Measurements from ENCODE around the gene PHYH.
A peak's percentile ranks its signal among the peaks of the same experiment; 100 is the strongest.
"Not testable (repeated sequence)": the region's sequence is repeated elsewhere in the genome, so short reads cannot be mapped to it uniquely, and the experiment has no call there.

The PHYH gene

DNA sequence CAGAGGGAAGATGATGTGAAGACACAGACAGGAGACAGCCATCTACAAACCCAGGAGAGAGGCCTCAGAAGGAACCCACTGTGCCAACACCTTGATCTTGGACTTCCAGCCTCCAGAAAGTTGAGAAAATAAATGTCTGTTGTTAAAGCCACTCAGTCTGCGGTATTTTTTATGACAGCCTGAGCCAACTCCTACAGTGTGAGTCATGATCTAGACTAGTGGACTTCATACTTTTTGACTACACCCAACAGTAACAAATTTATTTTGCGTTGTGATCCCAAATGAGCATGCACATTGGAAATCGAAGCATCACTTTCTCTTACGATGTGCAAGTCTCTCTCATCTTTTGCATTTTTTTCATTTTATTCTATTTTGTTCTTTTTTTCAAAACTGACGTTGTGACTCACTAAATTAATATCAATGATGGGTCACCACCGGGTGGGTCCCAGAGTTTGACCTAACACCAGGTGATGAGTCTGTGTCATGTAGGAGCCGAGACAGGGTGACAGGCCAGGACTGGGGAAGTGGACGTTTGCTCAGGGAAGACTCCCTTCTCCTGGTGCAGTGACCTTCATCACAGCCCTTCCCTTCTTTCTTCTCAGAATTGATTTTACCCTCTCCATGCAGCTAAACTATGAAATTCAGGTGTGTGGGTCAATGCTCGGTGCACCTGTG is 28.9 kb downstream of the PHYH start:
- no peak for DNase-seq

DNA sequence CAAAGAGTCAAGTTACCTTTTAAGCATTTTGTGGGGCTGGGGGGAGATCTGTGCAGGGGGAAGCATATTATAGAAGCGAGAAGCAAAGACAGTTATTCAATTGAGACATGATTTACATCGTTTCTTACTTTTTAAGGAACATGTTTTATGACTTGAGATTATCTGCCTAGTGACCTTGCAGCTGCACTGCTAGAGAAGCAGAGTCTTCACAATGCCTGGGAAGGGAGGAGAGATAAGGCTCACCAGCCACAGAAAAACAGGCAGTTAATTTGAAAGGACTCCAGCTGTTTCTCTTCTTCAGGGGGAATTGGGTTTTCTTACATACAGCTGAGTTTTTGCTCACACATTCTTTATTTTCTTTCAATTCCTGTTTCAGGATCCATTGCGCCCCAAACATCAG is 31.0 kb downstream of the PHYH start:
- DNase-seq, result peak; percentile 91

DNA sequence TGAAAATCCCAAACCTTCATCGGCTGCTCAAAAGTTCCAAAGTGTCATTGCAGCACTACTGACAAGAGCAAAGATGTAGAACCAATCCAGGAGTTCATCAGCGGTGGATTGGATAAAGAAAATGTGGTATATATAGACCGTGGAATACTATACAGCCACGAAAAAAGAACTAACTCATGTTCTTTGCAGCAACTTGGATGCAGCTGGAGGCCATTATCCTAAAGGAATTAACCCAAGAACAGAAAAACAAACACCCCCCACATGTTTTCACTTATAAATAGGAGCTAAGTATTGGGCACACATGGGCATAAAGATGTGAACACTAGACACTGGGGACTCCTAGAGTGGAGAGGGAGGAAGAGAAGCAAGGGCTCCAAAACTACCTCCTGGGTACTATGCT is 31.6 kb downstream of the PHYH start:
- no peak for DNase-seq

DNA sequence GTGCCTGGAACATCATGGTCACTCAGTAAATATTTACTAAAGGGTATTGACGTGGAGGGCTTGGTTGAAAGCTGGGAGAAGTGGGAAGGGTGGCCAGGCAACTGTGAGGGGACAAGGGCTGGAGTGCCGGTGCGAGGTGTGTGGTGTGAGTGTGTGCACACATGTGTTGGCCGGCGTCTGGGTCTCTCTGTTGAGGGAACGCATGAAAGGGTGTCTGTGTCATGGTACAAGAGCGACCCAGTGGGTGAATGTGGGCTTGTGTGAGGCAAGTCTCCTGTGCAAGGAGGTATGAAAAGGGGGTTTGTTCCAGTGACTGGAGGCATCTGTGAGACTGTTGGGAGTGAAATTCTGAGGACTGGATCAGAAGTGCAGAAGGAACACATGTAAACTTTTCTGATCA is 36.3 kb downstream of the PHYH start:
- DNase-seq, result no peak

DNA sequence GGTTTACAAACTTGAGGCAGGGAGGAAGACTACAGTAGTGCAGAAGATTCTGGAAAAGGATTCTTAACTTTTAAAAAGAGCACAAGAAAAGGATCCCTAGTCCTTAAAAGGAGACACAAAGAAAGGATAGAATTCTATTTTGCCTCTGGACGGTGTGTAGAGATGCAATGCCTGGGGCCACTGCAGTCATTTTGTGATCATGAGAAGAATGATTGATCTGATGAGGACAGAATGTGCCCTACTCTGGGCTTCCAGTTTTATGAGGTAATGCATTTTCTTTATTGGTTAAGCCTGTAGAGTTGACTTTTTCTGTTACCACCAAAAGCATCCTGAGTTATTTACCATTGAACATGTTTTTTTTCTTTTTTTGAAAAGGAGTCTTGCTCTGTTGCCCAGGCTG is 37.4 kb downstream of the PHYH start:
- no peak for DNase-seq

DNA sequence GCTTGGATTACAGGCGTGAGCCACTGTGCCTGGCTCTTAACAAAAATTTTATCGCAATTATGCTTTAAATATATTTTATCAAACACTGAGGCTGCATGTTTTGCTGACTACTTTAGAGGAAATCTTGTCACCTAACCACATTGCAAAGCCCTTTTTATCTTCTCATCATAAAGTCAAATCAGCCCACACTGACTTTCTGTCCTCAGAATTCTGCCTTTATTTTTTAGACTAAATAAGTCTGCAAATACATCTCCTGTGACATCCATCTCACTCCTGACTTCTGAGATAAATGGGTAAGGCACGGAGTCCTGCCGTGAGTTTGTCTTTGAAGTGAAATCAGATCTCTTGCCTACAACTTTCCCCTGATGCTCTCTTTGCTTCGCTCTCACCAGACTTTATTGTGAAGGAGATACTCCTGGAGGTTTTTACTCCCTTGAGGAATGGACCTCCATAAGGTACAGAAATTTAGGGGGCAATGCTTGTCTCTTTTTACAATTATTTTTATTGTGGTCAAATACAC is 42.2 kb downstream of the PHYH start:
- no peak for DNase-seq

DNA sequence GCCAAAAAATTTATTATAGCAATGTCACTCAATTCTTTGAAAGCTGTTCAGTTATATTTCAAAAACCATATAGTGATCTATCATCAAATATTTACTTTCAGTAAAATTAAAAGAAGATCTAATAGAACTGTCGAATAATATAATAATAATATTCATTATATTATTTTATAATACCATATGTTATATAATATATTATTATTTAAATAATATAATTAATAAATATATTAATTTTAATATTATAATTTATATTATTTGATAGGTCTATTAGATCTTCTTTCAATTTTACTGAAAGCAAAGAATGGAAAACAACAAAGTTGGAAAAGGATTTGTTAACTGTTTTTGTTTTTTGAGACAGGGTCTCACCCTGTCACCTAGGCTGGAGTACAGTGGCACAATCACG is 43.2 kb downstream of the PHYH start:
- no peak for DNase-seq

DNA sequence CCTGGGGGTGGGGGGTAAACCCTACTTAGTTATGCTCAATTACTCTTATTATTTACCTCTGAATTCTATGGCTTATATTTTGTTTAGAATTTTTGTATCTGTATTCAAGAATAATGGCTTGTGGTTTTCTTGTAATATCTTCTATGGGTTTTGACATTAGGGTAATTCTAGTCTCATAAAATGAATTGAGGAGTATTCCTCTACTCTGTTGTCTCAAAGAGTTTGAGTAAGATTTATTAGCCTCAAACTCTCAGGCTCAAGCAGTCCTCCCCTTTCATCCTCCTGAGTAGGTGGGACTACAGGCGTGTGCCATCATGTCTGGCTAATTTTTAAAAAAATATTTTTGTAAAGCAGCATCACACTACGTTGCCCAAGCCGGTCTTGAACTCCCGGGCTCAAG is 46.1 kb downstream of the PHYH start:
- no peak for DNase-seq

DNA sequence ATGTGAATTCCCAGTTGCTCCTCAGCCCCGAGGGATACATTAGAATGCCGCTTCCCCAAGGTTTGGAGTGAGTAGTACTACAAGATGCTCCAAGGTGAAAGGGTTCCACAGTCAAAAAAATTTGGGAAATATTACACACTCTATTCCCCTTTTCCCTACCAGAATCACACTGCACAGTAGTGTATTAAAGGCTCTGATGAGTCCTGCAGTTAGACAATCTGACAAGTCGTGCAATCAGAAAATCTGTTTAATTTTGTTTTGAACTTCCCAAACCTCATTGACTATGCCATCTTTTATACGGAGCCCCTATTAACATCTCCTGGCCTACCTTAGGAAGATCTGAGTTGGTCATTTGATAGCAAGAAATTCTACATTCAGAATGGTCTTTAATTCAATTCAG is 52.1 kb downstream of the PHYH start:
- DNase-seq, result no peak

DNA sequence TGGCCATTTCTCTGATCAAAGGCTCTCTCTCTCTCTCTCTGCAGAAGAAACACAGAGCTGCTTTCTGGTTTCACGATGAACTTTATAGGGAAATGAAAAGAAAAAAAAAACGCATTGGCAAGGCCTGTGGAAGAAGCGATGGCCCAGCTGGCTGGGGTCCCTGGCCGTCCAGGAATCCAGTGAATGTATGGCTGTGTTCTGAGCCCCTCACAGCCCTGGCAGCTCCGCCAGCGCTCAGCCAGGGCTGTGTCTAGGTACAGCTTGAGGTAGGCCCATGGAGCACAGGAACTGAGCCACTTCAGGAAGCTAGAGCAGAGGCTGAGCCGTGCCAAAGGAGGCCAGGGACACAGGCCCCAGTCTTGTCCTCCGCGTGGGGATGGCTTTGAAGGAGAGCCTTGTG is 52.6 kb downstream of the PHYH start:
- DNase-seq, result no peak

DNA sequence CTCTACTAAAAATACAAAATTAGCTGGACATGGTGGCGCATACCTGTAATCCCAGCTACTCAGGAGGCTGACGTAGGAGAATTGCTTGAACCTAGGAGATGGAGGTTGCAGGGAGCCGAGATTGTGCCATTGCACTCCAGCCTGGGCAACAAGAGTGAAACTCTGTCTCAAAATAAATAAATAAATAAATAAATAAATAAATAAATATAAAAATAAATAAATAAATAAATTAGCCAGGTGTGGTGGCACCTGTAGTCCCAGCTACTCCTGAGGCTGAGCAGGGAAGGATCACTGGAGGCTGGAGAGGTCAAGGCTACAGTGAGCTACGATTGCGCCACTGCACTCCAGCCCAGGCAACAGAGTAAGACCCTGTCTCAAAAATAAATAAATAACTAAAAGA is 57.6 kb downstream of the PHYH start:
- not testable (repeated sequence) for DNase-seq

DNA sequence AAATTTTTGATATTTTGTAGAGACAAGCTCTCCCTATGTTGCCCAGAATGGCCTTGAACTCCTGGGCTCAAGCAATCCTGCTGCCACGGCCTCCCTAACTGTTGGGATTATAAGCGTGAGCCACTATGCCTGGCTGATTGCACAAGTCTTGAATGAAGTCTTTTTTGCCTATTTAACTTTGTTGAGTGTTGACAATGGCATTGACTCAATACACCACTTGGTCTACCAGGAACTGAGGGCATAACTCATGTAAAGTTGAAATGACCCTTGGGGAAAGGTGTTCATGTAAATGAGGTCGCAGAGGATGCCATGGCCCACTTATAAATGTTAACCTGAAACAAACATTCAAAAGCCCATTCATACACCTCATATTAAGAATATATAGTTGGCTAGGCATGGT is 58.3 kb downstream of the PHYH start:
- no peak for DNase-seq

DNA sequence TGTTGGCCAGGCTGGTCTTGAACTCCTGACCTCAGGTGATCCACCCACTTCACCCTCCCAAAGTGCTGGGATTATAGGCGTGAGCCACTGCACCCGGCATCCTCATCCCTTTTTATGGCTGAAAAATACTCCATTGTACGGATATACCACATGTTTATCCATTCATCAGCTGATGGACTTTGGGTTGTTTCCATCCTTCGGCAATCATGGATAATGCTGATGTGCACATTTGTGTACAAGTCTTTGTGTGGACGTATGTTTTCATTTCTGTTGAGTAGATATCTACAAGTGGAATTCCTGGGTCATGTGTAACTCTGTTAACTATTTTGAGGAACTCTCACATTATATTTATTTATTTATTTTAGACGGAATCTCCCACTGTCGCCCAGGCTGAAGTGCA is 59.9 kb downstream of the PHYH start:
- DNase-seq, result no peak

DNA sequence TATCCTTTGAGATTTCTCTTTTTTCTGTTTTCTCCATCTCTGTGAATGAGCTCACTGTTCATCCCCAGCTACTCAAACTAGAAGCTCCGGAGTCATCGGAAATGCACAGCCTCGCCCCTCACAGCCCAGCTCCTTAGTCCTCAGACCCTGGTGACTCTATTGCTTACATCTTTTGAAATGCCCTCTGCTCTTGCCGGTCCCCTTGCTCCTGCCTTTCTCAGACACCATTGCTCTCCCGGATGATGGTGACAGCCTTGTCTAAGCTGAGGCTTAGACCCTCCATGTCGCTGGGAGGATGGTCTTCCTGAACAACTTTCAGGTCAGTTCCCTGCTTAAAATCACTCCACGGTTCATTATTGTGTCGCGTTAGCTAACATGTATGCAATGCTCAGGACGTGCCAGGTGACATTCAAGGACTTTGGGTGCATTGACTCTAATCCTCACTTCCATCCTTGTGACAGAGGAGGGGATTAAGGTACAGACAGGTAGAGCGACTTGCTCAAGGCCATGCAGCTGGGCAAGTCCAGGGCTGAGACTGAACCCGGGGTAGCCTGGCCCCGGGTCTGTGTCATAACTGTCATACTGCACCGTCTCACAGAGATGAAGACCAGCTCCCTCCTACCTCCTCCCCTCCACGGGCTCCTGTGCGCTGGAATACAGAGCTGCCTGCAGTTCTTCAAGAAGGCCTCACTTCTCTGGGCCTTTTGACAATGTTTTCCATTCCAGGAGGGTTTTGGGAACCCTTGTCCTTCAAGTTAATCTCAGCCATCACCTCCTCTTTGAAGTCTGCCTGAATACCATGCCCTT is 61.4 kb downstream of the PHYH start:
- no peak for DNase-seq

DNA sequence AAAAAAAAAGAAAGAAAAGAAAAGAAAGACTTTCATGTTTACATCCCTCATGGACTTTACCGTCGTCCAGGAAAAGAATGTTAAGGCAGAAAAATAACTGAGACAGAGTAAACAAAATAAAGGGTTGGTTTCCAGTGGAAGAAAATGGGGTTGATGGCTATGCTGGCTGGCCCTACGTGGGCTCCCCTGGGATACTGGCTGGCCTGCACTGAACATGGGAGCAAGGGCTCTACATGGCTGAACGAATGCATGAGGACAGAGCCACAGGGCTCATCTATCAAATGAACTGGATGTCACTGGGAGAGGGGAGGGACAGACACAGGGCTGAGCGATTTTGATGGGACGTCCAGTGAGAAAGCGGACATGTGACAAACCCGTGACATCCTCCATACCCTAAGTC is 63.2 kb downstream of the PHYH start:
- DNase-seq, result no peak

DNA sequence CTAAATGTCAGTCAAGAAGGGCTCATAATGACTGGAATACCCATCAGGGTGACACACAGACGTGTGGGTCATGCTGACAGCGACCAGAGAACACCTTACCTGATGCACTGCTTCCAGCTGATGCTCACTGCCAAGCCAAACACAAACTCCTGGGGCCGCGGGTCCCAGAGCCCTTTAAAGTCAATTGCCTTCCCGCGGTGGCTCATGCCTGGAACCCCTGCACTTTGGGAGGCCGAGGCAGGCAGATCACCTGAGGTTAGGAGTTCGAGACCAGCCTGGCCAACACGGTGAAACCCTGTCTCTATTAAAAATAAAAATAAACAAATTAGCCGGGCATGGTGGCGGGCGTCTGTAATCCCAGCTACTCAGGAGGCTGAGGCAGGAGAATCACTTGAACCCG is 65.1 kb downstream of the PHYH start:
- not testable (repeated sequence) for DNase-seq

DNA sequence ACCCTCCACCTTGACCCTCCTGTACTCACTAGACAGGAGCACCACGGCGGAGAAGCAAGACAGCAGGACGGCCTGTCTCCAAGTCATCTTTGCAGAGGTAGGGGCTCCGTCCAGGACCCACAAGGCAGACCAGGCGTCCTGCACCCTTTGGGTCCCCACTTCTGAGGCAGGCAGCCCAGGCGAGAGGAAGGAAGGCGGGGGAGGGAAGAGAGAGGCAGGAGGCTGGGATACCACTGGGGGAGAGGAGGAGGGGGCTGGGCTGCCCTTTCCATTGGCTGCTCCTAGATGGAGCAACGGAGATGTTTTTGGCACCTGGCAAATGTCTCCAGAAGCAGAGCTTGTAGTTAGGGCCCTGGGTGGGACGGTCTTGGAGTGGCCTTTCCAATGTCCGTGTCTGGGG is 65.7 kb downstream of the PHYH start, which contains the start of gene UCMA:
UCMA (minus strand) TSS at position 203 of the 400 bp plus-strand sequence; CDS start at position 87, 116 bp downstream.
- DNase-seq, result no peak

DNA sequence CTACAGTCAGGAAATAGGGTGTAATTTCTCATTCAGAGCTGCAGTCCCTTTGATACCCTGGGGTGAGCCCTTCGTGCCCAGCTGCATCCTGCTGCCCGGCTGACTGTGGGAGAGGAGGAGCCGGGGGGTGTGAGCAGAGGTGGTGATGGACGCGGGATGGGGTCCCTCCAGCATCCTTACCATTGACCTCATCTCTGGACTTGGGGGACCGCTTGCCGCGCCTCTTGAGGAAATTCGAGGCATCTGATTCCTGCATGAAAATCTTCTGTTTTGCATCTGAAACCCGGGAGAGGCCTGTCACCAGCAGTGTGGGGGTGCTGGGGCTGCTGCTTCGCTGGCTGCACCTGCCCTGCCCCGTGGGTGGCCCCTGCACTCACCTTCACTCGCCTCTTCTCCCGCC is 66.5 kb downstream of the PHYH start:
- DNase-seq, result no peak

DNA sequence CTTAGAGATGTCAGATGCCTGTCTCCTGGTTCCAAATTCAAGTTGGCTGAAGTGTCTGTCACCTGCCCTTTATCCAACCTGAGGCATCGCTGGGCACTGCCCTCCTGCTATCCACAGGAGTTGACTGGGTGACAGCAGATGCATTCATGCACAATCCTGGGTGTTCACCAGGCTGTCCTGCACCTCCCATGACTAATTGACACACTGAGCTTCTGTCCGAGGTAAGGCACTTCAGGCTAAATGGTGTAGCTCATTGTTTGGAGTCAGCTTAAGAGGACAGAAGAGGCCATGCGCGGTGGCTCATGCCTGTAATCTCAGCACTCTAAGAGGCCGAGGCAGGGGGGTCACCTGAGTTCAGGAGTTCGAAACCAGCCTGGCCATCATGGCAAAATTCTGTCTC is 68.1 kb downstream of the PHYH start:
- no peak for DNase-seq

DNA sequence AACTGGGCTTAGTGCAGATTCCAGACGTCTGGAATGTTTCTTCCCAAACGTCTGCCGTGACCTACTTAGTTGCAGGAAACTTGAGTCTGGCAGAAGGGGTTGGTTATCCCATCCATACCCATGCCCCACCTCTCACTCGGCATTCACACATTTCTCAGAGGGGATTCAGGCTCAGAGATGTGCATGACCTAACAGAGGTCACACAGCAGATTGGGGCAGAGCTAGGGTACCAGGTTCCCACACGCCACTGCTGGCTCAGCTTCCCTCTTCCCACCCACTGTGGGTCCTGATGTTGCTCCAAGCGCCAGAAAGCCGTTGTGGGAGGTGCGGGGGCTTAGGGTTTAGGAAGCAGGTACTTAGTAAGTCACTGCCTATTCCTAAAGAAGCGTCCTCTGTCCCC is 68.7 kb downstream of the PHYH start:
- no peak for DNase-seq
